Stimulated activated CD4-positive, alpha-beta T cell treated with anti-CD3 and anti-CD28 coated beads, Interleukin-2, amount 100 ng/mL, for 24 hours (primary cell): ENCODE data around the gene DLG2.

Experiments used
- DNase-seq, 2 donors: peaks; one replicate each; pipeline ENCODE4 v3.0.0-alpha.2; 2020

DLG2 gene

GRCh38 chr11:84608837-84609196 lies 1018.3 kb downstream of the DLG2 start:
- DNase-seq = no peak

DNA sequence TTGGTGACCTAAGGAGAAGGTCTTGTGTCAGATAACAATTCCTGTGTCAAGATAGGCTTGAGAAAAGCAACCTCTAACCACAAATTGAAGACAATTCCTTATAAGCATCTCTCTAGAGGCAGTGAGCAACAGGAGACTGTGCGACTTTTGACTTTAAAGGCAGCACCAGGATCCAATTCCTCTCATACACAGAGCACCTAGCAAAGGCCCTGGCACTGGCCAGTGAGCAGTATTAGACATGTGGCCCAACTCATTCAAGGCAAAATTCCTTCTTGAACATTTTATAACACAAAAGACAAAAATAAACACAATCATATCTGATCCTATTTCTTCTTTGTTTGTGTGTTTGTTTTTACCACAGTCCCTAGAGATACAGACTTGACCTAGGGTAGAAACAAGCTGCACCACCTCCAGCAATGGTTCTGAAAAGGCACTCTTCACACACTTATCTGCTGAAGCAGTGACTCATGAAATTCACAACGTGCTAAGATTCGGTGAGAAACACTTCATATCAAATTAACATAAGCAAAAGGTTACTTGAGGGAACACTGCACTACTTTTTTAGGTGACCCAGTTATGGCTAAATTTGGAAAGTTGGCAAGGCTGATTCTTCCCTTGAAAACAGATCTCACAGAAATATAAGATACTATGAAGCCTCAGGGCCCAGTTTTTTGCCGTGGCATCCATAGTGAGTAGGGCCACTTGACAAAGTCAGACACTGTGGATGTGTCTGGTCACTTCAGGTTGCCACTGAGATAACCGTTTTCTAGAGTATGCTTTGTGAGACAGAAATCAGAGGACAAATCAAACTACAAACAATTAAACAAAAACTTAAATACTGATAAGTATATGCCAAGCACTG lies 1018.9 kb downstream of the DLG2 start:
- DNase-seq = no peak

- no peak for DNase-seq
These were observed 1032.5 kb downstream of the DLG2 start for GRCh38 chr11:84594602-84595001.

DNA sequence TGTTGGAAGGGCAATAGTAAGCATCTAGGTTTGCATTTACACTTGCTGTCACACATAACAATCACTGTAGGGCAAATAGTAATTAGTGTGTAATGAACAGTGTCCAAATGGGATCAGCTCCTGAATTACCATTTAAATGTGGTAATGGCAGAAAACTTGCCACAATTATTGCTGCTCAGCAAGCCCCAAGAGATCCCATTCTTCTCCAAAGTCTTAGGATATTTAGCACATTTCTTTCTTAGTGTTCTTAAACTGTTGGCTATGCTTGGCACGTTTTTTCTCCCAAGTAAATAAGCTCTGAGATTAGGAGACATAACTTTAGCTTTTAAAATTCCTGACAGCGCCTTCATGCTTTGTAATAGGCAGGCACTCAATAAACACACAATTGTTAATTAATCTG lies 1037.0 kb downstream of the DLG2 start:
- DNase-seq = no peak

DNA sequence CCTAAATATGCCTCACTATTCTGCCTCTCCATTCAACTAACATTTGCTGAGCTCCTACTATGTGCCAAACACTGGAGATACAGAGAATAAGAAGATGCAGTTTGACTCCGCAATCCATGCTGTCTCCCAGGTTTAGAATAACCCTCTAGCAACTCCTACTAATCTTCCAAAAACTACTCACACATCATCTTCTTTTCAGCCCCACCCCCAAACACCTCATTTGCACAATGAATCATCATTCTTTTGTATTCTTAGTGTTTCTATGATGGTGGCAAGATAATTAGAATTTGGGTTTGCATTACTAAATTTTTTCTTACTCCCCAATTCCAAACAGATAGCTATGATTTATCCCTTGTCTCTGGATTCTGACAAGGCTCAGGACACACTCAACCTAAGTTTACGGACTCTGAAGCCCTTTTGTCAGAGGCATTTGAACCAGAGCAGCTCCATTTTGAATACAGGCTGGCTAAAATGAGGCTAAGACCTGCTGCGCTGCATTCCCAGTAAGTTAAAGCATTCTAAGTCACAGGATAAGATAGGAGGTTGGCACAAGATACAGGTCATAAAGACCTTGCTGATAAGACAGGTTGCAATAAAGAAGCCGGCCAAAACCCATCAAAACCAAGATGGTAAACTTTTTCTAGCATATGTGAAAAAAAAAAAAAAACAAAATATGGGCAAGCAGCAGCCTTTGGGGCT lies 1038.9 kb downstream of the DLG2 start:
- no peak for DNase-seq

- no peak for DNase-seq
These were observed 1044.0 kb downstream of the DLG2 start for GRCh38 chr11:84583106-84583505.

DNA sequence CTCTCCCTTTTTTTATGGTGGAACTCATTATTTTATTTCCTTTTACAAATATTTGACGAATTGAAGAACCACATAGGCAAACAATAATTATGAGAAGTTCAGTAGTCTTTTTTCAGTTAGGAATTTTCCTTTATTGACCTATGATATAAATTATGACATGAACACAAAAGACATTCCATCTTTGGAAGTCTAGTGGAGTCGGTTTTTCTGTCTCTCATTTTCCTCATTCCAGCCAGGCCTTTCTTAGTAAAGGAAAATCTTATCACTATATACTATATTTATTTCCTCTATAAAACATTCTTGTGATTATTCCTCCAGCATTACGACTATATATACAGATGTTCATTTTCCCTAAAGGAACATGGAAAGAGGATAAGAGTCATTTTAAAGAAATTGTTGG lies 1046.1 kb downstream of the DLG2 start:
- no peak for DNase-seq

DNA sequence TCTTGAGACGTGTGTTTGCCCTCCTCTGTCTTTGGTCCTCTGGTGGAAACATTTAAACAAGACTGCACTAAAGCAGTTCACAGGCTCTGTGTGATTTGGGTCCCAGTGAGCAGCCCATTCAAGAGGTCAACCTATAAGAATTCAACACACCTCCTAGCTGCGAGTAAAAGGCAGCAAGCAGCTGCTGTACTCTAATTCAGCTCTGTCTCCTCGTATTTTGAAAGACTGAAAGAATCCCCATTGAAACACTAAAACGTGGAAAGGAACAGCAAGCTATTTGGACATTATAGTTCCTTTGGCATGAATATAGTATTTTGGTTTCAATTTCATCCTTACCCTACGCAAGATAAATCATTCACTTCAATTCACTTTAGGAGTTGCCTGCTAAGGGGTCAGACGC lies 1046.7 kb downstream of the DLG2 start:
- DNase-seq = no peak

GRCh38 chr11:84573868-84574267 lies 1053.3 kb downstream of the DLG2 start:
- no peak for DNase-seq

DNA sequence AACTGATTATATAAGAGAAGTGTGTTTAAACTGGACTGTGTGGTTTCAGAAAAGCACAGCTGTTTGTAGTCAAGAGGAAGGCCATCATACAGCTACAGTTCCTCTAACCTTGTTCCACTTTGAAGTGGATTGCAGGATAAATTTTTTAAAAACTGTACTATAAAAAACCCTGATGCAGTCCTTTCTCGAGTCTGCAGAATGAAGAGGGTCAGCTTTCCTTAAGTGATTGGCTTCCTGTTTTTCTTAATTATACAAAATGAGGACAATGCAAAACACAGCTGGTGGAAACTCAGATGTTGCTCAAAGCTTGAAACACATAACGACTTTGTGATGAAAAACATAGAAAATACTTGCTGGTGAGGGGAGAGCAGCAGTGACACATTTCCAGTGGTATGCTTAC lies 1060.5 kb downstream of the DLG2 start:
- no peak for DNase-seq

DNA sequence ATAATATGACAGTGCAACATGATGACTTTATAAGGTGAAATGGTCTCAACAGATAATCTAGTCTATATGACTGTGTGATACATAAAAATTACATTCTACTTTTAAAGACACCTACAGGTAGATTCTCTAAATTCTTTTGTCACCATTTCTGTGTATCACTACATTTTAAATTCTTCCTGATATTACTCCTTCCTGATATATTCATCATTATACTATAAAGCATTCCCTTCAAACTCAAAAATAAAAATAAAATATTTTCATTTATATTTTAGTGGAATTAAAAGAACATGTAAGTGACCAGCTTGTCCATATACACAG lies 1062.3 kb downstream of the DLG2 start:
- DNase-seq = no peak

DNA sequence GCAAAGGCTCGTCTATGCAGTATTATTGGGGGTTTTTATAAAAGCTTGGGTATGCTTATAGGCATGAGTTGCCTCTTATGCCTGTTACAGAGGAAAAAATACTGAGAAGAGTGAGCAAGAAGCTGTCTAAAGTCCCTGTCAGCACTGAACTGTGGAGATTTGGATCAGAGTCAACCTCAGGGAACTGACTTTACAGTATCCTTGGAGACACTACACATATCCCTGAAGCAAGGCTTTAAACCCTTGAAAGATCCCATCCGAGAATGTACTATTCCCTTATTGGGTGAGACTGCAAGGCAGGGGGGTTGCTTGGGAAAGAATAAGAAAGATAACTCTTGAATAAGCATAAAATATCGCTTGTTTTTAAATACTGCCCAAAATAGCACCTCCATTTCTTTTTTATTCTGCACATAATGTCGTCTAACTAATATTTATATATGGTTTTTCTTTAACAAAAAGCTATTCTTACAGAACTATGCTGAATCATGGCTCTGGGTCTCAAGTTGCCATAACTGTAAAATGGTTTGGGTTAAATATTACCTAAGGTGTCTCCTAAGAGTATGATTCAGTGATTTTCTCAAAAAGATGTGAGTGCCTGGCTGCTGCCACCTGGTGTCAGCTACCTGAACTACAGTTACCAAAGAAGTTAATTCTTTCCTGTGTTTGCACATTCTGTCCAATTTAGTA lies 1062.8 kb downstream of the DLG2 start:
- peak; percentile 24 to 26 for DNase-seq

DNA sequence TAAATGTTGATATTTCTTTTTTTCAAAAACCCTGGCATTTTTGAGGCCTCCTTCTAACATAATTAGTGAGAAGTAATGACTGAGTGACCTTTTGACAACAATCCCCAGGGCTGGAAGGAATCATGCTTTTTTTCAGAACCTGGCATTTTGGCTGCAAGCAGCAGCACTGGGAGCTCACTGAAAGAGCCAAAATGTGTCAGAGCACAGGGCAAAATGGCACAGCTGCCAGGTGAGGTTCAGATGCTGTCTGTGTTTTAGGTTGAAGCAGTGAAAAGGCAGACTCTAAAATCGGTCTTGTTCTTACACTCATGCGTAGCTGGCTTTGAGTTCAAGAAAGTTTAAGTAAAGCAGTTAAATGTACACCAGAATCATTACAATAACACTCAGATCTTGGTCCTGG lies 1063.8 kb downstream of the DLG2 start:
- DNase-seq = no peak

GRCh38 chr11:84560206-84560605 lies 1066.9 kb downstream of the DLG2 start:
- DNase-seq = no peak

GRCh38 chr11:84558085-84558905 lies 1068.8 kb downstream of the DLG2 start:
- DNase-seq = peak in 1 of 2 donors; percentile 1

GRCh38 chr11:84552791-84553190 lies 1074.4 kb downstream of the DLG2 start:
- DNase-seq = no peak

- no peak for DNase-seq
These were observed 1077.9 kb downstream of the DLG2 start for GRCh38 chr11:84549217-84549616.

DNA sequence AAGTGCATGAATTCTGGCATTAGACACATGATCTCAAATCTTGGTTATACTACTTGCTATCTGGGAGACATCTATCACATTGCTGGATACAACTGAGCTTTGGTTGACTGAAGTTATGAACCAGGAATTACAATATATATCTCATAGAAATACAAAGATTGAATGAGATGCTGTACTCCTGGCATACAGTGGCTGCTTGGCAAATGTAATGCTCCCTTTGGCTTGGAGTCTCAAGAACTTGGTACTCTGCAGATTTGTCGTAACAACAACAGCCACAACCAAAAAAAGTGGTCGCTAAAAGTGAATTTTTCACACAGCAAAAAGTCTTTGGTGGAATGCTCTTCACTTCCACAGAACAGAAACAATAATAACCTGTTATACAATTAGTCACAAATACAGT lies 1082.6 kb downstream of the DLG2 start:
- DNase-seq = no peak

- DNase-seq = no peak
These were observed 1083.6 kb downstream of the DLG2 start for GRCh38 chr11:84543367-84544159.

- no peak for DNase-seq
These were observed 1085.3 kb downstream of the DLG2 start for GRCh38 chr11:84541731-84542340.

DNA sequence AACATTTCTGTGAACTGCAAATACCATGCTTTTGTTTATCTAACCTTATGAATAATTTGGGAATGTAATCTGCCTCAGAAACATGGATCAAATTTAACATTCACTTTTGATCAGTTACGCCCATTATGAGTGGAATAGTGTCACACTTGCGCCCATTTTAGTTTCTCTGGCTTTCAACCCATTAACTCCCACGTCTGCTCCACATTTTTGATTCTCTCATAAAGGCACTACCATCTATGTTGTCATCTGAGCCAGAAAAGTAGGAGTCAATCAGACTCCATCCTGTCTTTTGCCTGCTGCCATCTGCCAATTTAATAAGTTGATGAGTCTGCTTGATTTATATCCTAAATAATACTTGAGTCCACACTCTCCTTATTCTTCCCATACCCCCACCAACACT lies 1090.7 kb downstream of the DLG2 start:
- DNase-seq = no peak

DNA sequence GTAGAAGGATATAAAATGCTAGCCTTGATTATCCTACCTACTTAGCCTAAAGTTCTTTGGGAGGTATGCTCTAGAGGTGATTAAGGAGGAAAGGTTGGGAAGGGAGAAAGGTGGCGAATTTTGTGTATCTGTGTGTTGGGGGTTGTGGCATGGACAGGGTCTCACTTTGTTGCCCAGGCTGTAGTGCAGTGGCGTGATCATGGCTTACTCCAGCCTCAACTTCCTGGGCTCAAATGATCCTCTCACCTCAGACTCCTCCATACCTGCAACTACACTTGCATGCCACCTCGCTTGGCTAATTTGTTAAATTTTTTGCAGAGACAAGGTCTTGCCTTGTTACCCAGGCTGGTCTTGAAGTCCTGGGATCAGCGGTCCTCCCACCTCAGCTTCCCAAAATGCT lies 1094.8 kb downstream of the DLG2 start:
- DNase-seq = no peak
